Measurements from ENCODE around the gene GAGE12J. TPM values are rescaled to one million over a fixed set of nuclear protein-coding genes. Genes with fewer than 3 reads are reported as not detected.
"Not testable (repeated sequence)": the region's sequence is repeated elsewhere in the genome, so short reads cannot be mapped to it uniquely, and the experiment has no call there.

The GAGE12J gene
- total and polyA plus RNA-seq, 9 of the 15 experiments (the other 6 are each of a cell fraction or from before 2014, with no cell fraction given) = 0.20 to 0.84 (median 0.64) TPM; not detected in 5

- DNase-seq (ENCODE audit: extremely low read depth in 1 of 4, low spot score in 3 of 4); POLR2A ChIA-PET; ATAC-seq; H2AFZ ChIP-seq (ENCODE audit: low read depth, low read length); H3K9ac ChIP-seq (ENCODE audit: insufficient read depth in 1 of 2, low read depth in 2 of 2, low read length in 2 of 2); H3K9me3 ChIP-seq (replicated peaks; ENCODE audit: control insufficient read depth, insufficient read depth, low read depth, low read length); H3K79me2 ChIP-seq (ENCODE audit: control insufficient read depth, insufficient read depth, low read length); H3K27me3 ChIP-seq (ENCODE audit: control insufficient read depth in 2 of 2, insufficient read depth in 2 of 2, low read length in 2 of 2); H3K4me2 ChIP-seq (ENCODE audit: insufficient read depth, low read length); BruUV-seq (replicated peaks); H3K36me3 ChIP-seq (ENCODE audit: control insufficient read depth, insufficient read depth, low read length); H3K4me1 ChIP-seq (replicated peaks in 1 of 2; ENCODE audit: control insufficient read depth in 2 of 2, insufficient read depth in 2 of 2, low read length in 2 of 2); H3K4me3 ChIP-seq; FAIRE-seq; H3K27ac ChIP-seq (ENCODE audit: extremely low read depth, low read depth, low read length); CTCF ChIA-PET (ENCODE audit: low intra/inter-chr PET ratio); H3K9me1 ChIP-seq (ENCODE audit: control insufficient read depth, insufficient read depth, low read length); H4K20me1 ChIP-seq (replicated peaks; ENCODE audit: control insufficient read depth, insufficient read depth, low read length); intact Hi-C loops (cut with micrococcal nuclease): not testable (repeated sequence)
- in situ Hi-C loops (cut with MboI) = loop anchor here (25.0 kb wide), 1 partner anchor 407 kb away; no protein-coding TSS in a partner anchor
- WGBS (ENCODE audit: insufficient coverage, low coverage, missing lambda C conversion rate) = 66% methylated on average over 2 of the region's 11 CpGs
These were observed 8.6 kb downstream of the GAGE12J start for GRCh38 chrX:49330421-49330820.

- BruUV-seq (replicated peaks); POLR2A ChIA-PET; H3K27me3 ChIP-seq (ENCODE audit: control insufficient read depth in 2 of 2, insufficient read depth in 2 of 2, low read length in 2 of 2); H4K20me1 ChIP-seq (replicated peaks; ENCODE audit: control insufficient read depth, insufficient read depth, low read length); H3K4me1 ChIP-seq (replicated peaks in 1 of 2; ENCODE audit: control insufficient read depth in 2 of 2, insufficient read depth in 2 of 2, low read length in 2 of 2); H3K9me3 ChIP-seq (replicated peaks; ENCODE audit: control insufficient read depth, insufficient read depth, low read depth, low read length); CTCF ChIA-PET (ENCODE audit: low intra/inter-chr PET ratio); H2AFZ ChIP-seq (ENCODE audit: low read depth, low read length); H3K27ac ChIP-seq (ENCODE audit: extremely low read depth, low read depth, low read length); FAIRE-seq; ATAC-seq; intact Hi-C loops (cut with micrococcal nuclease); DNase-seq (ENCODE audit: extremely low read depth in 1 of 4, low spot score in 3 of 4); H3K79me2 ChIP-seq (ENCODE audit: control insufficient read depth, insufficient read depth, low read length); H3K4me2 ChIP-seq (ENCODE audit: insufficient read depth, low read length); H3K36me3 ChIP-seq (ENCODE audit: control insufficient read depth, insufficient read depth, low read length); H3K9ac ChIP-seq (ENCODE audit: insufficient read depth in 1 of 2, low read depth in 2 of 2, low read length in 2 of 2); H3K9me1 ChIP-seq (ENCODE audit: control insufficient read depth, insufficient read depth, low read length); H3K4me3 ChIP-seq: not testable (repeated sequence)
- no CpG with 5 or more reads among the region's 16 CpGs for WGBS (ENCODE audit: insufficient coverage, low coverage, missing lambda C conversion rate)
- in situ Hi-C loops (cut with MboI) = loop anchor here (25.0 kb wide), 1 partner anchor 406 kb away; no protein-coding TSS in a partner anchor
These were observed 9.4 kb downstream of the GAGE12J start, which contains the start of gene GAGE13 for GRCh38 chrX:49331282-49331681. GAGE13 (plus strand) TSS chrX:49331582; CDS start chrX:49332738, 1,156 bp downstream.

GRCh38 chrX:49331841-49332240 is 10.0 kb downstream of the GAGE12J start:
- no CpG with 5 or more reads among the region's 26 CpGs for WGBS (ENCODE audit: insufficient coverage, low coverage, missing lambda C conversion rate)
- POLR2A ChIA-PET; H3K9me3 ChIP-seq (replicated peaks; ENCODE audit: control insufficient read depth, insufficient read depth, low read depth, low read length); H2AFZ ChIP-seq (ENCODE audit: low read depth, low read length); H3K27me3 ChIP-seq (ENCODE audit: control insufficient read depth in 2 of 2, insufficient read depth in 2 of 2, low read length in 2 of 2); CTCF ChIA-PET (ENCODE audit: low intra/inter-chr PET ratio); H4K20me1 ChIP-seq (replicated peaks; ENCODE audit: control insufficient read depth, insufficient read depth, low read length); H3K4me2 ChIP-seq (ENCODE audit: insufficient read depth, low read length); H3K79me2 ChIP-seq (ENCODE audit: control insufficient read depth, insufficient read depth, low read length); ATAC-seq; H3K9ac ChIP-seq (ENCODE audit: insufficient read depth in 1 of 2, low read depth in 2 of 2, low read length in 2 of 2); H3K9me1 ChIP-seq (ENCODE audit: control insufficient read depth, insufficient read depth, low read length); H3K4me3 ChIP-seq; H3K4me1 ChIP-seq (replicated peaks in 1 of 2; ENCODE audit: control insufficient read depth in 2 of 2, insufficient read depth in 2 of 2, low read length in 2 of 2); H3K36me3 ChIP-seq (ENCODE audit: control insufficient read depth, insufficient read depth, low read length); FAIRE-seq; intact Hi-C loops (cut with micrococcal nuclease); DNase-seq (ENCODE audit: extremely low read depth in 1 of 4, low spot score in 3 of 4); H3K27ac ChIP-seq (ENCODE audit: extremely low read depth, low read depth, low read length); BruUV-seq (replicated peaks): not testable (repeated sequence)
- in situ Hi-C loops (cut with MboI) = loop anchor here (25.0 kb wide), 1 partner anchor 405 kb away; no protein-coding TSS in a partner anchor

All from K562 (cell line).